Epidermal melanocyte (primary cell): ENCODE results near the gene BLM.
"Not testable (repeated sequence)": the region's sequence is repeated elsewhere in the genome, so short reads cannot be mapped to it uniquely, and the experiment has no call there.

Source experiments
- DNase-seq: peaks from one replicate; pipeline ENCODE4 v3.0.0; 2011; ENCODE audit warnings: low spot score; ENCODE audit not compliant: insufficient read length

The BLM gene

GRCh38 chr15:90730290-90730689, 13.1 kb downstream of the BLM start:
- no peak for DNase-seq

- DNase-seq, result no peak
Measured at GRCh38 chr15:90735923-90736322, 18.8 kb downstream of the BLM start.

GRCh38 chr15:90740545-90740944, 23.4 kb downstream of the BLM start:
- not testable (repeated sequence) for DNase-seq

- DNase-seq, result no peak
Measured at GRCh38 chr15:90742087-90742486, 24.9 kb downstream of the BLM start.

- DNase-seq, result no peak
Measured at GRCh38 chr15:90743407-90743806, 26.3 kb downstream of the BLM start.

- DNase-seq, result no peak
Measured at GRCh38 chr15:90744759-90745402, 27.7 kb downstream of the BLM start.

GRCh38 chr15:90749754-90750153, 32.6 kb downstream of the BLM start:
- no peak for DNase-seq

- no peak for DNase-seq
Measured at GRCh38 chr15:90750186-90750585, 33.0 kb downstream of the BLM start.

GRCh38 chr15:90751300-90751825, 34.2 kb downstream of the BLM start:
- no peak for DNase-seq

GRCh38 chr15:90756916-90757315, 39.8 kb downstream of the BLM start:
- DNase-seq, result no peak

GRCh38 chr15:90757461-90757860, 40.3 kb downstream of the BLM start:
- no peak for DNase-seq

- DNase-seq, result no peak
Measured at GRCh38 chr15:90760661-90761232, 43.6 kb downstream of the BLM start.

- no peak for DNase-seq
Measured at GRCh38 chr15:90761629-90762028, 44.5 kb downstream of the BLM start.

- DNase-seq, result no peak
Measured at GRCh38 chr15:90762109-90762508, 45.0 kb downstream of the BLM start.

GRCh38 chr15:90763366-90764099, 46.4 kb downstream of the BLM start:
- DNase-seq, result no peak

GRCh38 chr15:90765531-90765930, 48.4 kb downstream of the BLM start:
- no peak for DNase-seq

- DNase-seq, result no peak
Measured at GRCh38 chr15:90765966-90766365, 48.8 kb downstream of the BLM start.

GRCh38 chr15:90769375-90769774, 52.2 kb downstream of the BLM start:
- no peak for DNase-seq

GRCh38 chr15:90773485-90773884, 56.3 kb downstream of the BLM start:
- DNase-seq, result no peak

- no peak for DNase-seq
Measured at GRCh38 chr15:90774731-90775514, 57.8 kb downstream of the BLM start.

- DNase-seq, result no peak
Measured at GRCh38 chr15:90780916-90781315, 63.8 kb downstream of the BLM start.

- DNase-seq, result no peak
Measured at GRCh38 chr15:90782442-90782841, 65.3 kb downstream of the BLM start.
